ENCODE data around the gene HPS5. TPM values are rescaled to one million over a fixed set of nuclear protein-coding genes. Genes with fewer than 3 reads are reported as not detected.

HPS5 gene, protein sequence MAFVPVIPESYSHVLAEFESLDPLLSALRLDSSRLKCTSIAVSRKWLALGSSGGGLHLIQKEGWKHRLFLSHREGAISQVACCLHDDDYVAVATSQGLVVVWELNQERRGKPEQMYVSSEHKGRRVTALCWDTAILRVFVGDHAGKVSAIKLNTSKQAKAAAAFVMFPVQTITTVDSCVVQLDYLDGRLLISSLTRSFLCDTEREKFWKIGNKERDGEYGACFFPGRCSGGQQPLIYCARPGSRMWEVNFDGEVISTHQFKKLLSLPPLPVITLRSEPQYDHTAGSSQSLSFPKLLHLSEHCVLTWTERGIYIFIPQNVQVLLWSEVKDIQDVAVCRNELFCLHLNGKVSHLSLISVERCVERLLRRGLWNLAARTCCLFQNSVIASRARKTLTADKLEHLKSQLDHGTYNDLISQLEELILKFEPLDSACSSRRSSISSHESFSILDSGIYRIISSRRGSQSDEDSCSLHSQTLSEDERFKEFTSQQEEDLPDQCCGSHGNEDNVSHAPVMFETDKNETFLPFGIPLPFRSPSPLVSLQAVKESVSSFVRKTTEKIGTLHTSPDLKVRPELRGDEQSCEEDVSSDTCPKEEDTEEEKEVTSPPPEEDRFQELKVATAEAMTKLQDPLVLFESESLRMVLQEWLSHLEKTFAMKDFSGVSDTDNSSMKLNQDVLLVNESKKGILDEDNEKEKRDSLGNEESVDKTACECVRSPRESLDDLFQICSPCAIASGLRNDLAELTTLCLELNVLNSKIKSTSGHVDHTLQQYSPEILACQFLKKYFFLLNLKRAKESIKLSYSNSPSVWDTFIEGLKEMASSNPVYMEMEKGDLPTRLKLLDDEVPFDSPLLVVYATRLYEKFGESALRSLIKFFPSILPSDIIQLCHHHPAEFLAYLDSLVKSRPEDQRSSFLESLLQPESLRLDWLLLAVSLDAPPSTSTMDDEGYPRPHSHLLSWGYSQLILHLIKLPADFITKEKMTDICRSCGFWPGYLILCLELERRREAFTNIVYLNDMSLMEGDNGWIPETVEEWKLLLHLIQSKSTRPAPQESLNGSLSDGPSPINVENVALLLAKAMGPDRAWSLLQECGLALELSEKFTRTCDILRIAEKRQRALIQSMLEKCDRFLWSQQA
- polyA plus RNA-seq (2013, experiment 1 of 2), result 10.8 TPM
- polyA plus RNA-seq (2013, experiment 2 of 2), result 10.8 TPM

- under 1% methylated on average over 61 of the region's 61 CpGs for WGBS
- peak within 1 kb of the TSS; percentile 81 for H3K4me3 ChIP-seq (ENCODE audit: low read length)
- peaks cover 27% of the 10 kb centered on the region for H3K36me3 ChIP-seq (ENCODE audit: insufficient read depth, low read length)
- peak within 1 kb of the TSS; percentile 94 for H3K27ac ChIP-seq (ENCODE audit: low read depth, low read length)
- H3K9ac ChIP-seq (ENCODE audit: low read depth, low read length), result peak within 1 kb of the TSS; percentile 98
- no peaks in the 10 kb centered on the region for H3K9me3 ChIP-seq (ENCODE audit: insufficient read depth, low read depth, low read length)
- H3K27me3 ChIP-seq (ENCODE audit: insufficient read depth, low read length), result no peaks in the 10 kb centered on the region
- H3K4me1 ChIP-seq (ENCODE audit: insufficient read depth, low read length), result peaks cover 16% of the 10 kb centered on the region
These were observed at the start of gene HPS5, which contains the start of gene GTF2H1 for GRCh38 chr11:18321969-18322711. TSS of gene HPS5 (minus strand) at chr11:18322140. CDS start at chr11:18317858, 4,282 bp downstream. TSS of gene GTF2H1 (plus strand) at chr11:18322567. CDS start at chr11:18333075, 10,508 bp downstream.

DNA sequence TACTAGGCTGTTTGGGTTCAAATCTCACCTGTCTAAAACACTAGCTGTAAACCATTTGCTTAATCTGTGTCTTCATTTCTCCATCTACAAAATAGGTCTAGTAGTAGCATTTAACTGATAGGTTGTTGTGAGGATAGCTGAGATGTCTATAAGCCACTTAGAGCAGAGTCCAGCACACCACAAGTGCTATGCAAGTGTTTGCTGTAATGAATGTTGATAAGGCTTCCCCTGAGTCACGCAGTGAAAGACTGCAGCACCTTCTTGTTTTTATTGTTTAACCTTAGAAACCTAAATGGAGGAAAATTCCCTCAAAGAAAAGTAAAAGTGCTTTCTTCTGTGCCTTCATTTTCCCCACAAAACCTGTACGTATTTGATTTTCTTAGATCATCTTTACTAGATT lies 49.3 kb upstream of the HPS5 start:
- 78% methylated on average over 1 of the region's 2 CpGs for WGBS
- Histone ChIP-seq H3K4me1 (ENCODE audit: insufficient read depth, low read length) (no peaks in the 10 kb centered on the region), H3K9me3 (ENCODE audit: insufficient read depth, low read depth, low read length) (no peaks in the 10 kb centered on the region), H3K27ac (ENCODE audit: low read depth, low read length) (no peak overlapping the region), H3K36me3 (ENCODE audit: insufficient read depth, low read length) (peaks cover 13% of the 10 kb centered on the region), H3K4me3 (ENCODE audit: low read length) (no peak overlapping the region), H3K9ac (ENCODE audit: low read depth, low read length) (no peak overlapping the region), H3K27me3 (ENCODE audit: insufficient read depth, low read length) (no peaks in the 10 kb centered on the region)

GRCh38 chr11:18369398-18369797 lies 47.5 kb upstream of the HPS5 start:
- peaks cover 30% of the 10 kb centered on the region for H3K36me3 ChIP-seq (ENCODE audit: insufficient read depth, low read length)
- WGBS, result 97% methylated on average over 2 of the region's 2 CpGs
- no peaks in the 10 kb centered on the region for H3K9me3 ChIP-seq (ENCODE audit: insufficient read depth, low read depth, low read length)
- H3K9ac ChIP-seq (ENCODE audit: low read depth, low read length), result no peak overlapping the region
- no peak overlapping the region for H3K4me3 ChIP-seq (ENCODE audit: low read length)
- no peak overlapping the region for H3K27ac ChIP-seq (ENCODE audit: low read depth, low read length)
- H3K4me1 ChIP-seq (ENCODE audit: insufficient read depth, low read length), result no peaks in the 10 kb centered on the region
- H3K27me3 ChIP-seq (ENCODE audit: insufficient read depth, low read length), result no peaks in the 10 kb centered on the region

DNA sequence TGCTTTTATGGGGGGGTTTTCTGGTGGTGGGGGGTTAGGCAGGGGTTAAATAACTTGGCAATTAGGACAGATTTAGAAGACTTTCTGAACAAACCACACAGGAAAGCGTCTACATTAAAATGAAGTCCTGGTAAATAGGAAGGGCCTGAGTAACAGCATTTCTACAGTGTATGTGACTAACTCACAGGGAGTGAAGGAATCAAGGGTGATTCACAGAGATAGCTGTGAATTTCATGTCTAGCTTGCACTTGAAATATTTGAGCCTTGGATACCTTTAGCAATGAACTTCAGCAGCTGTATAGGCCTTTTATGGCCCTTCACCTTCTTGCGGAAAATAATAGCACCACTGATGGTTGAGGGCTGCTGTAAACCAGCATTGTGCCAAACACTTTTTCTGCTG lies 46.3 kb upstream of the HPS5 start:
- peaks cover 42% of the 10 kb centered on the region for H3K36me3 ChIP-seq (ENCODE audit: insufficient read depth, low read length)

GRCh38 chr11:18367431-18367830 lies 45.5 kb upstream of the HPS5 start:
- Histone ChIP-seq H3K4me1 (ENCODE audit: insufficient read depth, low read length) (no peaks in the 10 kb centered on the region), H3K27ac (ENCODE audit: low read depth, low read length) (no peak overlapping the region), H3K27me3 (ENCODE audit: insufficient read depth, low read length) (no peaks in the 10 kb centered on the region), H3K36me3 (ENCODE audit: insufficient read depth, low read length) (peaks cover 48% of the 10 kb centered on the region), H3K9ac (ENCODE audit: low read depth, low read length) (no peak overlapping the region), H3K4me3 (ENCODE audit: low read length) (no peak overlapping the region), H3K9me3 (ENCODE audit: insufficient read depth, low read depth, low read length) (no peaks in the 10 kb centered on the region)
- 100% methylated on average over 3 of the region's 3 CpGs for WGBS

More for the DNA sequence above, 46.3 kb upstream of the HPS5 start:
- Histone ChIP-seq H3K27me3 (ENCODE audit: insufficient read depth, low read length) (no peaks in the 10 kb centered on the region), H3K27ac (ENCODE audit: low read depth, low read length) (no peak overlapping the region), H3K9me3 (ENCODE audit: insufficient read depth, low read depth, low read length) (no peaks in the 10 kb centered on the region), H3K4me3 (ENCODE audit: low read length) (no peak overlapping the region), H3K4me1 (ENCODE audit: insufficient read depth, low read length) (no peaks in the 10 kb centered on the region), H3K9ac (ENCODE audit: low read depth, low read length) (no peak overlapping the region)
- WGBS, result 93% methylated on average over 2 of the region's 2 CpGs

DNA sequence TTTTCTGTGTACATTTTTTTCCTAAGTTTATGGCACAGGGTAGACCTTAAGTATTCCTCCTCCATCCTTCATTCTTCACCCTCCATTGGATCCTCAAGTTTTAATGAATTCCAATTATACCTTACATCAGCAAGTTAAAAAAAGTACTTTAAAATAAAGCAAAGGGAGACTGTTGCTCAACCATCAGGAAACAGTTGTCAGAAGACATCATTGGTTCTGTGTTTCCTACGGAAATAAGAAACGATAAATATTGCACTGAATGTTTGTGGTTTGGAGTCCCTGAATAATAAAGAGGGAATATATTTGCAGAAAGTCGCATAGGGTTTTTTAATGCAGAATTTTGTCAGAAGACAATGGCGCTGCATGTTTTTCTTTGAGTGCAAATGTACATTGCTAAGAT lies 44.3 kb upstream of the HPS5 start:
- no peaks in the 10 kb centered on the region for H3K27me3 ChIP-seq (ENCODE audit: insufficient read depth, low read length)
- WGBS, result 94% methylated on average over 4 of the region's 4 CpGs
- no peak overlapping the region for H3K27ac ChIP-seq (ENCODE audit: low read depth, low read length)
- no peaks in the 10 kb centered on the region for H3K9me3 ChIP-seq (ENCODE audit: insufficient read depth, low read depth, low read length)
- no peak overlapping the region for H3K4me3 ChIP-seq (ENCODE audit: low read length)
- peaks cover 59% of the 10 kb centered on the region for H3K36me3 ChIP-seq (ENCODE audit: insufficient read depth, low read length)
- H3K9ac ChIP-seq (ENCODE audit: low read depth, low read length), result no peak overlapping the region
- H3K4me1 ChIP-seq (ENCODE audit: insufficient read depth, low read length), result no peaks in the 10 kb centered on the region

DNA sequence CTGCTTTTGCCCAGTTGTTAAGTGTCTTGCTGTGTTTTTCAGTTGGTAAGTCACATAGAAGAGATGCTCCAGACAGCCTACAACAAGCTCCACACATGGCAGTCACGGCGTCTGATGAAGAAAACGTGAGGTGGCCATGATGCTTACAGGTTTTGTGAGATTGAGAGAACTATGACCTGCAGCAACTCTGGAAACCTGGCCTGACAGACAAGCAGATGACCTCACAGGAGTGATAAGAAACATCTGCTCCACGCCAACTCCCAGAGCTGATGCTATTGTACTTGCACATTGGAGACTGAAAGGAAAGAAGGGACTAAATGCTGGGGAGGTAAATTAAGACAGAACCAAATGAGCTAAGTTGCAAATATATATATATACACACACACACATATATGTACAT lies 43.8 kb upstream of the HPS5 start:
- Histone ChIP-seq H3K9me3 (ENCODE audit: insufficient read depth, low read depth, low read length) (no peaks in the 10 kb centered on the region), H3K27me3 (ENCODE audit: insufficient read depth, low read length) (no peaks in the 10 kb centered on the region), H3K4me1 (ENCODE audit: insufficient read depth, low read length) (no peaks in the 10 kb centered on the region), H3K4me3 (ENCODE audit: low read length) (no peak overlapping the region), H3K36me3 (ENCODE audit: insufficient read depth, low read length) (peaks cover 64% of the 10 kb centered on the region), H3K9ac (ENCODE audit: low read depth, low read length) (no peak overlapping the region), H3K27ac (ENCODE audit: low read depth, low read length) (no peak overlapping the region)
- WGBS, result 94% methylated on average over 4 of the region's 4 CpGs

DNA sequence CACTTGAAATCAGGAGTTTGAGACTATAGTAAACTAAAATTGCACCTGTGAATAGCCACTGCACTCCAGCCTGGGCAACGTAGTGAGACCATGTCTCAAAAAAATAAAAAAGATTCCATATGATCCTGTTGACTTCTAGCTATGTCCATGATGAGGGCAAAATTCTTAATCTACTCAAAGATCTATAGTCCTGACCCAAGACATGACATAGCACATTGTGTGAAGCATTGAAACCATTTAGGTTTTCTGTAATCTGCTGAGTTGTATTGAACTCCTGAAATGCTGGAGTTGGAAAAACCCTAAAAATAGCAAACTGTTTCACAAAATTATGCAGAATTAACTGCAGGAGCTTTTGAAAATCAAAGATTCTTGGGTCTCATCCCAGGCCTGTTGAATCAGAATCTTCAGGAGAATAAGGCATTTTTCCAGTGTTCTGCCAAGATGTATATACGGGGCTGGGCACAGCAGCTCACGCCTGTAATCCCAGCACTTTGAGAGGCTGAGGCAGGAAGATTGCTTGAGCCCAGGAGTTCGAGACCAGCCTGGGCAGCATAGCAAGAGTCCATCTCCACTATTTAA lies 42.6 kb upstream of the HPS5 start:
- 93% methylated on average over 4 of the region's 4 CpGs for WGBS
- Histone ChIP-seq H3K4me3 (ENCODE audit: low read length) (no peak overlapping the region), H3K4me1 (ENCODE audit: insufficient read depth, low read length) (no peaks in the 10 kb centered on the region)

DNA sequence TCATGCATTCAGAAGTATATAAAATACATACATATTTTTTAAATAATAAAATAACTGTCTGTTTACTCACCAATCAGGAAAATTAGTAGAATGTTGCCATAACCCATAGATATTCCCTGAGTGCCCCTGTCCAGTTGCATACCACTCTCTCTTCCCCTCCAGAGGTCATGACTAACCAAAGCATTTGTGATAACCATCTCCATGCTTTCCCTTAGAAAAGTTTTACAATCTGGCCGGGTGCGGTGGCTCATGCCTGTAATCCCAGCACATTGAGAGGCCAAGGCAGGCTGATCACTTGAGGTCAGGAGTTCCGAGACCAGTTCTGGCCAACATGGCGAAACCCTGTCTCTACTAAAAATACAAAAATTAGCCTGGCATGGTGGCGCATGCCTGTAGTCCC lies 39.2 kb upstream of the HPS5 start:
- WGBS, result 92% methylated on average over 5 of the region's 5 CpGs
- Histone ChIP-seq H3K9me3 (ENCODE audit: insufficient read depth, low read depth, low read length) (no peaks in the 10 kb centered on the region), H3K9ac (ENCODE audit: low read depth, low read length) (no peak overlapping the region), H3K27me3 (ENCODE audit: insufficient read depth, low read length) (no peaks in the 10 kb centered on the region), H3K4me1 (ENCODE audit: insufficient read depth, low read length) (no peaks in the 10 kb centered on the region), H3K4me3 (ENCODE audit: low read length) (no peak overlapping the region), H3K27ac (ENCODE audit: low read depth, low read length) (no peak overlapping the region), H3K36me3 (ENCODE audit: insufficient read depth, low read length) (peaks cover 92% of the 10 kb centered on the region)

More for the DNA sequence above, 42.6 kb upstream of the HPS5 start:
- no peaks in the 10 kb centered on the region for H3K27me3 ChIP-seq (ENCODE audit: insufficient read depth, low read length)
- H3K9ac ChIP-seq (ENCODE audit: low read depth, low read length), result no peak overlapping the region
- H3K9me3 ChIP-seq (ENCODE audit: insufficient read depth, low read depth, low read length), result no peaks in the 10 kb centered on the region
- H3K36me3 ChIP-seq (ENCODE audit: insufficient read depth, low read length), result peaks cover 74% of the 10 kb centered on the region
- no peak overlapping the region for H3K27ac ChIP-seq (ENCODE audit: low read depth, low read length)

DNA sequence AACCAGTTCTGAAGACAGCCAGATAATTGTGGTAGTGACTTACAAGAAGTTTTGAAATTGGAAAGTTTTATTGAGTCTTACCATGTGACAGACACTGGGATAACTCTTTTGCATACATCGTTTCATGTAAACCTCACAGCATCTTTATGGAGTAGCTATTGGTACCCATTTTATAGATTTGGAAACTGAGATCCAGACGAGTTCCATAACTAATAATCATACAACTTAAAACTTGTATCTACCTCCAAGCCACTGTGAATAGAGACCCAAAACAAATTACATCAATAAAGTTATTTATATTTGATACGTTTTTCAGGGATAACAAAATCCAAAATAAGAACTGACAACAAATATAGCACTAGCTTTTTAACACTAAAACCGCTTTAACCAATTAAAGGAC lies 36.7 kb upstream of the HPS5 start:
- peaks cover 86% of the 10 kb centered on the region for H3K36me3 ChIP-seq (ENCODE audit: insufficient read depth, low read length)
- H3K4me3 ChIP-seq (ENCODE audit: low read length), result no peak overlapping the region
- no peaks in the 10 kb centered on the region for H3K27me3 ChIP-seq (ENCODE audit: insufficient read depth, low read length)
- H3K9ac ChIP-seq (ENCODE audit: low read depth, low read length), result no peak overlapping the region
- H3K27ac ChIP-seq (ENCODE audit: low read depth, low read length), result no peak overlapping the region
- H3K9me3 ChIP-seq (ENCODE audit: insufficient read depth, low read depth, low read length), result no peaks in the 10 kb centered on the region
- no peaks in the 10 kb centered on the region for H3K4me1 ChIP-seq (ENCODE audit: insufficient read depth, low read length)
- WGBS, result 95% methylated on average over 3 of the region's 4 CpGs
